Aorta (tissue), 5 donors: Measurements from ENCODE around the gene CAMK2G. TPM values are rescaled to one million over a fixed set of nuclear protein-coding genes. Genes with fewer than 3 reads are reported as not detected.

Experiments used
- ATAC-seq: fragments of 200-7000 bp; cut with Tn5 transposase; one replicate; pipeline ENCODE4 v1.9.1; 2022; ENCODE audit warnings: moderate library complexity; ENCODE audit not compliant: low FRiP score
- DNase-seq, 2 donors: peaks; one replicate each; pipeline ENCODE4 v3.0.0-alpha.2; 2020
- H3K27ac ChIP-seq, 2 donors: one replicate each; pipeline ENCODE4 v1.5.1; 2013; ENCODE audit warnings: low read length in 2 of 2, mild to moderate bottlenecking in 2 of 2, moderate library complexity in 2 of 2, control low read depth in 1 of 2, inconsistent platforms in 1 of 2, low read depth in 1 of 2
- H3K27me3 ChIP-seq, 2 donors: one replicate each; pipeline ENCODE4 v1.6.1; 2013; ENCODE audit warnings: control low read depth in 1 of 2, low read length in 1 of 2, mild to moderate bottlenecking in 1 of 2, moderate library complexity in 1 of 2; ENCODE audit not compliant: insufficient read depth in 2 of 2, control insufficient read depth in 1 of 2
- H3K36me3 ChIP-seq, 2 donors: one replicate each; pipeline ENCODE4 v1.6.1; 2013; ENCODE audit warnings: control low read depth in 1 of 2, low read length in 1 of 2, mild to moderate bottlenecking in 1 of 2; ENCODE audit not compliant: insufficient read depth in 2 of 2, control insufficient read depth in 1 of 2
- H3K4me1 ChIP-seq, 2 donors: one replicate each; pipeline ENCODE4 v1.6.1; 2013; ENCODE audit warnings: low read length in 2 of 2, control low read depth in 1 of 2, mild to moderate bottlenecking in 1 of 2, moderate library complexity in 1 of 2; ENCODE audit not compliant: insufficient read depth in 2 of 2, control insufficient read depth in 1 of 2
- H3K4me3 ChIP-seq, 2 donors: one replicate each; pipeline ENCODE4 v1.5.1; 2013; ENCODE audit warnings: low read length in 2 of 2, control low read depth in 1 of 2, mild to moderate bottlenecking in 1 of 2
- H3K9me3 ChIP-seq: one replicate; pipeline ENCODE4 v1.6.1; 2013; ENCODE audit warnings: mild to moderate bottlenecking, low read length; ENCODE audit not compliant: control insufficient read depth
- WGBS, 2 donors: extraction: QIAGEN DNeasy Blood & Tissue Kit; methylation state at CpG; one replicate each; pipeline ENCODE4 v1.1.7; 2013; 5-methylcytosine and 5-hydroxymethylcytosine counted together
- intact Hi-C, 2 donors: fragments of 100-400 bp; cut with DNase I; formaldehyde crosslinking; loops; one replicate each; pipeline versions ENCODE4 v1.14.2 to v1.15.0; 2022
- polyA plus RNA-seq, 2 donors: library from polyadenylated mRNA; stranded (reverse); fragments of 200-250 nt; gene quantifications; one replicate each; pipeline ENCODE4 v1.2.3, GENCODE V29; 2013
- total RNA-seq, 2 donors: library from RNA; stranded (reverse); fragmentation: NEBNext Ultra II Directional; extraction: Animal tissue kit (Norgen Biotek cat#: 25700); gene quantifications; one replicate each; pipeline ENCODE4 v1.2.1, GENCODE V29; 2021
- donor health status: healthy with polysubstance abuse.
- donor health status: Bipolar disorder and iron deficiency.
- donor health status: DM: no; HTN: no; CAD: no.
- donor health status: DM: no; HTN: no; CAD: no.
- donor health status: DM: yes; HTN: yes; CAD: no.

CAMK2G gene
- total and polyA plus RNA-seq, 4 donors, result 37.1 to 76.7 (median 70.8) TPM

DNA sequence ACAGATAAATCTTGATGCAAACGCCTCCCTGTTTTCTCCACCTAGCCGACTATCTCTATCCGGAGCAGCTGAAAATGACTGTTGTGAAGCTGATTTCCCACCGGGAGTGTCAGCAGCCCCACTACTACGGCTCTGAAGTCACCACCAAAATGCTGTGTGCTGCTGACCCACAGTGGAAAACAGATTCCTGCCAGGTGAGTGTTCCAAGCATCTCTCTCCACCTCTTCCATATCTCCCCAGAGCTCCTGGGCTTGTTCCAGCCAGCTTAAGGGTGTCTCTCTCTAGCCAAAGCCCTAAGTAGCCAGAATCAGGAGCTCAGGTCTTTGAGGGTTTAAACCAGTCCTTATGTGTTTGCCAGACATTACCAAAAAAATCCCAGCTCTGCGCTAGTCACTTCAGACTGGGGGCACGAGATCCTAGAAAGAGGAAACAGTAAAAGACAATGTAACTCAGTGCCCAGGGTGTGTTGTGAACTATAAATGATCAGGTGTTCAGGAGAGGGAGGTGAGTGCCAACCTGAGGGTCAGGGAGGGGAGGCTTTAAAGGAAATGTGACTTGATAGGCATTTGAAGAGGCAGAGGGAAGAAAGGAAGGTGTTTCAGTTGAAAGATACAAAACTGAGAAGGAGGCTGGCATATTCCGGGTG is 41.0 kb upstream of the CAMK2G start:
- WGBS, 2 donors, result 81 to 82% methylated on average over 8 of the region's 8 CpGs
- DNase-seq, result no peak
- no peaks in the 10 kb centered on the region for H3K9me3 ChIP-seq
- no peak overlapping the region for H3K4me3 ChIP-seq
- intact Hi-C loops, result no loop called here
- H3K27me3 ChIP-seq, result no peaks in the 10 kb centered on the region
- H3K27ac ChIP-seq, result no peak overlapping the region
- H3K36me3 ChIP-seq, result peaks cover 0 to 5% of the 10 kb centered on the region in 2 donors
- ATAC-seq, result no peak
- no peaks in the 10 kb centered on the region for H3K4me1 ChIP-seq

- 89 to 90% methylated on average over 10 of the region's 10 CpGs for WGBS, 2 donors
- Histone ChIP-seq H3K36me3 (peaks cover 0 to 5% of the 10 kb centered on the region in 2 donors), H3K4me1 (no peaks in the 10 kb centered on the region), H3K27ac (no peak overlapping the region), H3K27me3 (no peaks in the 10 kb centered on the region), H3K9me3 (no peaks in the 10 kb centered on the region), H3K4me3 (no peak overlapping the region)
- ATAC-seq (no peak), DNase-seq (no peak)
- intact Hi-C loops, result no loop called here
Observed at GRCh38 chr10:73914036-73914435, 39.7 kb upstream of the CAMK2G start.

- H3K27me3 ChIP-seq, result no peaks in the 10 kb centered on the region
- peak overlapping the region; percentile 50 to 62 for H3K4me3 ChIP-seq
- WGBS, 2 donors, result 10% methylated on average over 14 of the region's 14 CpGs
- H3K9me3 ChIP-seq, result no peaks in the 10 kb centered on the region
- no peaks in the 10 kb centered on the region for H3K4me1 ChIP-seq
- H3K36me3 ChIP-seq, result peaks cover 0 to 4% of the 10 kb centered on the region in 2 donors
- intact Hi-C loops, result loop anchor here in 1 of 2 donors (2.0 kb wide), 1 partner anchor 25 kb away; no protein-coding TSS in a partner anchor
- H3K27ac ChIP-seq, result no peak overlapping the region
- ATAC-seq (no peak), DNase-seq (peak in 1 of 2 donors; percentile 77)
Observed at GRCh38 chr10:73911553-73912004, 37.2 kb upstream of the CAMK2G start.

DNA sequence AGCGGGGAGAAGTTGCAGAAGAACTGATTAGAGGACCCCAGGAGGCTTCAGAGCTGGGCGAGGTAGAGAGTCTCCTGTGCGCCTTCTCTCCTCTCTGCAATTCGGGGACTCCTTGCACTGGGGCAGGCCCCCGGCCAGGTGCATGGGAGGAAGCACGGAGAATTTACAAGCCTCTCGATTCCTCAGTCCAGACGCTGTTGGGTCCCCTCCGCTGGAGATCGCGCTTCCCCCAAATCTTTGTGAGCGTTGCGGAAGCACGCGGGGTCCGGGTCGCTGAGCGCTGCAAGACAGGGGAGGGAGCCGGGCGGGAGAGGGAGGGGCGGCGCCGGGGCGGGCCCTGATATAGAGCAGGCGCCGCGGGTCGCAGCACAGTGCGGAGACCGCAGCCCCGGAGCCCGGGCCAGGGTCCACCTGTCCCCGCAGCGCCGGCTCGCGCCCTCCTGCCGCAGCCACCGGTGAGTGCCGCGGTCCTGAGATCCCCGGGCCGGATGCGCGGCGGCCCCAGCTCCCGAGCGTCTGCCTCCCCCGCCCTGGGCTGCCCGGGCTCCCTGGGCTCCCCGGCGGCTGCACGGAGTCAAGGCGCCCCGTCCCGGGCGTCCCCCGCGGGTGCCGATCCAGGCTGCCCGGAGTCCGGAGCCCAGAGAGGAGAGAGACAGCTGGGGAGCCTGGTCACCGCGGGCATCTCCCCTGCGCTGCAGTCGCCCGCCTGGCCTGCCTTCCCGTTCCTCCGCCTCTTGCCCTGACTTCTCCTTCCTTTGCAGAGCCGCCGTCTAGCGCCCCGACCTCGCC is 36.6 kb upstream of the CAMK2G start, which contains the start of gene PLAU:
TSS of gene PLAU (plus strand) at position 369 of the 789 bp plus-strand sequence. CDS start 424 bp downstream, outside the sequence.
- DNase-seq (peak; percentile 82 to 84), ATAC-seq (peak; percentile 38)
- H3K9me3 ChIP-seq, result no peaks in the 10 kb centered on the region
- no peak within 1 kb of the TSS for H3K27ac ChIP-seq
- peaks cover 0 to 3% of the 10 kb centered on the region in 2 donors for H3K36me3 ChIP-seq
- 3 to 4% methylated on average over 57 to 74 of the region's 74 CpGs for WGBS, 2 donors
- intact Hi-C loops, result loop anchor here in 1 of 2 donors (2.0 kb wide), 1 partner anchor 24 kb away; no protein-coding TSS in a partner anchor
- H3K4me3 ChIP-seq, result peak within 1 kb of the TSS; percentile 50 to 62
- no peaks in the 10 kb centered on the region for H3K4me1 ChIP-seq
- H3K27me3 ChIP-seq, result no peaks in the 10 kb centered on the region

GRCh38 chr10:73910401-73910763 is 36.0 kb upstream of the CAMK2G start:
- Histone ChIP-seq H3K36me3 (peaks cover 0 to 3% of the 10 kb centered on the region in 2 donors), H3K27ac (no peak overlapping the region), H3K4me3 (peak overlapping the region in 1 of 2 donors; percentile 50), H3K9me3 (no peaks in the 10 kb centered on the region), H3K4me1 (no peaks in the 10 kb centered on the region), H3K27me3 (no peaks in the 10 kb centered on the region)
- intact Hi-C loops, result loop anchor here in 1 of 2 donors (2.0 kb wide), 1 partner anchor 24 kb away; no protein-coding TSS in a partner anchor
- DNase-seq (no peak), ATAC-seq (no peak)
- WGBS, 2 donors, result 72 to 76% methylated on average over 9 of the region's 9 CpGs

DNA sequence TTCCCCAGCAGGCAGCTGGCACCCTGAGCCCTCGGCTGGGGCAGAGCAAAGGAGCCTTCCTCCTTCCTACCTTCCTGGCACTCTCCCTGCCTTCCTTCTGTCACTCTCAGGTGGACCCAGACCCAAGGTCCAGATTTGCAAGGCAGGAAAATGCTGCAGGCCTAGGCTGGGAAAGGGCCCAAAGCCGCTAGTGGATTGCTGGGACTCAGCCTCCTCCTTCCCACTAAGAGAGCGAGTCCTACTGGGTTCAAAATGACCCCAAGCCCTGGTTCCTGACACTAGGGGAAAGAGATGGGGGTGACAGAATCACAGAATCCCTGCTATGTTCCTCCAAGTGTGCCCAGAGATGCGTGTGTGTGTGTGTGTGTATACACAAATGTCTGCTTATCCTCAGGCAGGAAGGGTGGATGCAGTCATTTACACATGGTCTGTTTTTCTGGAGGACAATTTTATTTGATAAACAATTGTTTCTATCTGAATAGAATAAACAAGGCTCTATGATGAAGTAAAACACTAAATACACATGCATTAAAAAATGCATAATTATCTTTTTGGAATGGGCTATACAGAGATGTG is 35.3 kb upstream of the CAMK2G start:
- no peaks in the 10 kb centered on the region for H3K4me1 ChIP-seq
- no peaks in the 10 kb centered on the region for H3K9me3 ChIP-seq
- intact Hi-C loops, result loop anchor here in 1 of 2 donors (2.0 kb wide), 1 partner anchor 23 kb away; no protein-coding TSS in a partner anchor

GRCh38 chr10:73908853-73909539 is 34.6 kb upstream of the CAMK2G start:
- Histone ChIP-seq H3K36me3 (no peaks in the 10 kb centered on the region), H3K27ac (no peak overlapping the region), H3K4me3 (no peak overlapping the region), H3K9me3 (no peaks in the 10 kb centered on the region), H3K4me1 (no peaks in the 10 kb centered on the region), H3K27me3 (no peaks in the 10 kb centered on the region)
- WGBS, 2 donors, result 42 to 48% methylated on average over 10 of the region's 10 CpGs
- intact Hi-C loops, result no loop called here
- DNase-seq, result peak; percentile 73 to 77
- no peak for ATAC-seq

More for the DNA sequence above, 35.3 kb upstream of the CAMK2G start:
- H3K27me3 ChIP-seq, result no peaks in the 10 kb centered on the region
- ATAC-seq, result no peak
- no peak overlapping the region for H3K4me3 ChIP-seq
- 89 to 93% methylated on average over 4 of the region's 4 CpGs for WGBS, 2 donors
- DNase-seq, result no peak
- H3K36me3 ChIP-seq, result no peaks in the 10 kb centered on the region
- H3K27ac ChIP-seq, result no peak overlapping the region
